ENCODE results near the gene PRKN.

DNA sequence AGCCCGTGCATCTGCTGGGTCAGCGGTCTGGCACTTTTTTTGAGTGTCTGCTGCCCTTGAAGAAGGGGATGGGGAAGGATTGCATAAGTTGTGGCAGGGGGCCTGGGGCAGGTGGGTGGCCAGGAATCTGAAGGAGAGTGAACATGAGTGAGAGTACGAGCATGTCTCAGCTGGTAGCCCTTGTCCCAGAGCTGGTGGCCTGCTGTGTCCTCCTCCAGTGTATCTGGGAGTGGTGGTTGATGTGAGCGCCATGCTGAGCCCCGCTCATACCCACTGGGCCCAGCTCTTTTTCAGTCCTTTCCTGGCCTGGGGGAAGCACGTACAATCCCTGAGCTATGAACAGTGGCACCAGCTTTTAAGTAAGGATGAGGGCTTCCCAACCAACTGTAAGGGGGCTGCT is 1317.5 kb downstream of the PRKN start:
- TF ChIP-seq EZH2phosphoT487 (IDR thresholded peaks at IDR 0.05; ENCODE audit: insufficient read depth, low read depth) (no peak), EZH2 (IDR thresholded peaks at IDR 0.05; ENCODE audit: insufficient read depth, poor library complexity, severe bottlenecking) (no peak)
